WTC11 (cell line): ENCODE data around the gene GABRB2.

ENCODE experiments used
- HMGXB4 ChIP-seq: sonication (generic); formaldehyde crosslinking; IDR thresholded peaks from 2 replicates; pipeline ENCODE4 v1.8.1; 2023; ENCODE audit warnings: mild to moderate bottlenecking, moderate library complexity, missing genetic modification reagents
- IRF1 ChIP-seq: sonication (generic); formaldehyde crosslinking; IDR thresholded peaks from 2 replicates; pipeline ENCODE4 v1.8.0; 2023; ENCODE audit warnings: missing genetic modification reagents
- ZNF121 ChIP-seq: sonication (generic); formaldehyde crosslinking; IDR thresholded peaks from 2 replicates; pipeline ENCODE4 v1.8.0; 2023; ENCODE audit warnings: missing genetic modification reagents
- TF ChIP-seq, protein P1 (sequence below): sonication (generic); formaldehyde crosslinking; IDR thresholded peaks from 2 replicates; pipeline ENCODE4 v1.8.0; 2022; ENCODE audit warnings: mild to moderate bottlenecking, missing genetic modification reagents
- TF ChIP-seq, protein P2 (sequence below): fragments of 200-600 bp; IDR thresholded peaks from 2 replicates; pipeline ENCODE4 v1.8.0; 2022; ENCODE audit warnings: antibody characterized with exemption

GRCh38 chr5:161397448-161397847 is 149.1 kb downstream of the GABRB2 start:
- TF ChIP-seq HMGXB4 (CRISPR knock-in tag) (no peak), IRF1 (CRISPR knock-in tag) (no peak), ZNF121 (CRISPR knock-in tag) (no peak)
- TF ChIP-seq, protein P1, sequence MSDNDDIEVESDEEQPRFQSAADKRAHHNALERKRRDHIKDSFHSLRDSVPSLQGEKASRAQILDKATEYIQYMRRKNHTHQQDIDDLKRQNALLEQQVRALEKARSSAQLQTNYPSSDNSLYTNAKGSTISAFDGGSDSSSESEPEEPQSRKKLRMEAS (CRISPR knock-in tag): no peak
- TF ChIP-seq, protein P2, sequence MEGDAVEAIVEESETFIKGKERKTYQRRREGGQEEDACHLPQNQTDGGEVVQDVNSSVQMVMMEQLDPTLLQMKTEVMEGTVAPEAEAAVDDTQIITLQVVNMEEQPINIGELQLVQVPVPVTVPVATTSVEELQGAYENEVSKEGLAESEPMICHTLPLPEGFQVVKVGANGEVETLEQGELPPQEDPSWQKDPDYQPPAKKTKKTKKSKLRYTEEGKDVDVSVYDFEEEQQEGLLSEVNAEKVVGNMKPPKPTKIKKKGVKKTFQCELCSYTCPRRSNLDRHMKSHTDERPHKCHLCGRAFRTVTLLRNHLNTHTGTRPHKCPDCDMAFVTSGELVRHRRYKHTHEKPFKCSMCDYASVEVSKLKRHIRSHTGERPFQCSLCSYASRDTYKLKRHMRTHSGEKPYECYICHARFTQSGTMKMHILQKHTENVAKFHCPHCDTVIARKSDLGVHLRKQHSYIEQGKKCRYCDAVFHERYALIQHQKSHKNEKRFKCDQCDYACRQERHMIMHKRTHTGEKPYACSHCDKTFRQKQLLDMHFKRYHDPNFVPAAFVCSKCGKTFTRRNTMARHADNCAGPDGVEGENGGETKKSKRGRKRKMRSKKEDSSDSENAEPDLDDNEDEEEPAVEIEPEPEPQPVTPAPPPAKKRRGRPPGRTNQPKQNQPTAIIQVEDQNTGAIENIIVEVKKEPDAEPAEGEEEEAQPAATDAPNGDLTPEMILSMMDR: no peak
